Ovary (tissue), 9 donors: ENCODE data around the gene DYRK1A. TPM values are rescaled to one million over a fixed set of nuclear protein-coding genes. Genes with fewer than 3 reads are reported as not detected.

Source experiments
- DNase-seq, 5 donors: peaks; one replicate each; pipeline ENCODE4 v3.0.0-alpha.2; 2019 to 2020
- H3K27ac ChIP-seq, 2 donors: fragments of 200-600 bp; one replicate each; pipeline versions ENCODE4 v1.5.1 to v1.8.0; 2019 to 2022
- H3K27me3 ChIP-seq: fragments of 200-600 bp; one replicate; pipeline ENCODE4 v1.8.0; 2022
- H3K36me3 ChIP-seq: fragments of 200-600 bp; sonication (generic); one replicate; pipeline ENCODE4 v1.5.1; 2019
- H3K4me1 ChIP-seq: one replicate; pipeline ENCODE4 v1.8.1; 2013; ENCODE audit warnings: mild to moderate bottlenecking, moderate library complexity; ENCODE audit not compliant: insufficient read depth
- H3K4me3 ChIP-seq: fragments of 200-600 bp; sonication (generic); one replicate; pipeline ENCODE4 v1.5.1; 2017
- H3K9me3 ChIP-seq, 2 donors: fragments of 200-600 bp in 1 of 2; sonication (generic) in 1 of 2; one replicate each; pipeline versions ENCODE4 v1.5.1 to v1.8.1; 2013 to 2019; ENCODE audit warnings: mild to moderate bottlenecking in 1 of 2, moderate library complexity in 1 of 2
- EP300 ChIP-seq: sonication (generic); formaldehyde crosslinking; IDR thresholded peaks from one replicate; pipeline ENCODE4 v1.6.1; 2017; ENCODE audit warnings: antibody characterized with exemption
- POLR2A ChIP-seq: fragments of 450-650 bp; IDR thresholded peaks from one replicate; pipeline ENCODE4 v1.6.1; 2017; ENCODE audit warnings: antibody characterized with exemption, mild to moderate bottlenecking, moderate library complexity
- WGBS, 3 donors: extraction: QIAGEN DNeasy Blood & Tissue Kit in 1 of 3; methylation state at CpG; one replicate each; pipeline versions ENCODE4 v1.1.5 to v1.1.7; 2013 to 2017; 5-methylcytosine and 5-hydroxymethylcytosine counted together
- intact Hi-C, 4 donors: fragments of 100-400 bp; cut with DNase I; formaldehyde crosslinking; loops; one replicate each; pipeline versions ENCODE4 v1.11.0 to v1.15.1; 2022 to 2023
- polyA plus RNA-seq, 2 donors: library from polyadenylated mRNA; stranded (reverse); fragments of 200-250 nt in 1 of 2; fragments of 350-450 nt in 1 of 2; fragmentation: Illumina TruSeq in 1 of 2; extraction: RNeasy Lipid Tissue Mini Kit (QIAGEN cat#74804) in 1 of 2; gene quantifications; one replicate each; pipeline ENCODE4 v1.2.3, GENCODE V29; 2013 to 2014
- total RNA-seq, 7 donors: library from RNA; depleted of rRNA in 2 of 7; stranded (reverse); fragments of >200 nt in 2 of 7; fragmentation: NEBNext Ultra II Directional in 3 of 7; extraction: Animal tissue kit (Norgen Biotek cat#: 25700) in 3 of 7; gene quantifications; one replicate each; pipeline versions ENCODE4 v1.1.0 to v1.2.4, GENCODE V29; 2016 to 2023
- TF ChIP-seq, protein P1 (sequence below), 3 donors: fragments of 450-650 bp in 2 of 3; fragments of 200-600 bp in 1 of 3; IDR thresholded peaks; one replicate each; pipeline versions ENCODE4 v1.5.1 to v1.8.0; 2016 to 2022; ENCODE audit warnings: antibody characterized with exemption in 3 of 3, mild to moderate bottlenecking in 1 of 3
- donor health status: DM: no; HTN: no; CAD: no; lungs with moderate emphysema.
- donor health status: DM: no; HTN: no; CAD: no.
- donor health status: Bipolar disorder and iron deficiency.
- donor health status: DM: yes; HTN: yes; CAD: no.
- donor health status: DM: no; HTN: no; CAD: no.
- donor health status: DM: yes; HTN: yes; CAD: no.

DYRK1A gene
- total and polyA plus RNA-seq, 9 donors: 30.9 to 89.0 (median 73.9) TPM

DNA sequence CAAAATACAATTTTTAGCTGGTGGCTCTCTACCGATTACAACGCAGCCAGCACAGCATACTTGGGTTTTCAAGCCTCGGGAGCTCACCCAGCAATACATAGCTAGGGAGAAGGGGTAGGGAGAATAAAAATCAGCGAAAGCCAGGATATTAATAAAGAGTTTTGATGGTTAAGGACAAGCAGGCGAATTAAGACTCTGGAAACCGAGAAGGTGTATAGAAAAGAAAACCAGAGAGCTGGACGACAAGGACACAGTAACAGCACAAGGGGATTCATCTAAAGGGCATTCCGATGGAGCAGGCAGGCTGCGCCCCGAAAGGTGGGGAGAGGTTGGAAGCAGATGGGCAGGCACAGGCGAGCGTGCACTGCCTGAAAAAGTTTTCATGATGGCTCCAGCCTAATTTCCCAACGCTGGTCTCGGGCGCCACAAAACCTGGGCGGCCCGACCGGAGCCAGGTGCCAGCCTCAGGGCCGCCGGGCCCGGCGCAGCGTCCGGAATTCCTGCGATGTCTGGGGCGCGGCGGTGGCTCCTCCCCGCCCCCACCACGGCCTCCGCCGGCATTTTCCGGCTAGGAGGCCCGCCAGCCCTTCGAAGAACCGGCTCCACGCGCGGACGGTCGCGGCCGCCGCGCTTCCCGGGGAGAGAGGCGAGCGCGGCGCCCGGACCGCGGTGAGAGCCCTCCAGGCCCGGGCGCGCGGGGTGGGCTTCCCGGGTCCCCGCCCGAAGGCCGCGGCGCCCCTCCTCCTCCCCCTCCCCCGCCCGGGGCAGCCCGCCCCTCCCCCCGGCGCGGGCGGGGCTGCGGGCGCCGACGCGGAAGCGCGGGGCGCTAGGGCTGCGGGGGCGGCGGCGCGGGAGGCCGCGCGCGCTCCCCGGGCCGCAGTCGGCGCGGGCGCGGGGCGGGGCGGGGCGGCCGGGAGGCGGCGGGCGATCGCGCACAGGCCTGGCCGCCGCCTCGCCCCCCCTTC is 774 bp upstream of the DYRK1A start:
- no peaks in the 10 kb centered on the region for H3K27me3 ChIP-seq
- WGBS, 3 donors: 0 to 1% (median 1%) methylated on average over 28 to 104 of the region's 106 CpGs
- peak overlapping the region; percentile 99 for H3K4me3 ChIP-seq
- TF ChIP-seq, protein P1, sequence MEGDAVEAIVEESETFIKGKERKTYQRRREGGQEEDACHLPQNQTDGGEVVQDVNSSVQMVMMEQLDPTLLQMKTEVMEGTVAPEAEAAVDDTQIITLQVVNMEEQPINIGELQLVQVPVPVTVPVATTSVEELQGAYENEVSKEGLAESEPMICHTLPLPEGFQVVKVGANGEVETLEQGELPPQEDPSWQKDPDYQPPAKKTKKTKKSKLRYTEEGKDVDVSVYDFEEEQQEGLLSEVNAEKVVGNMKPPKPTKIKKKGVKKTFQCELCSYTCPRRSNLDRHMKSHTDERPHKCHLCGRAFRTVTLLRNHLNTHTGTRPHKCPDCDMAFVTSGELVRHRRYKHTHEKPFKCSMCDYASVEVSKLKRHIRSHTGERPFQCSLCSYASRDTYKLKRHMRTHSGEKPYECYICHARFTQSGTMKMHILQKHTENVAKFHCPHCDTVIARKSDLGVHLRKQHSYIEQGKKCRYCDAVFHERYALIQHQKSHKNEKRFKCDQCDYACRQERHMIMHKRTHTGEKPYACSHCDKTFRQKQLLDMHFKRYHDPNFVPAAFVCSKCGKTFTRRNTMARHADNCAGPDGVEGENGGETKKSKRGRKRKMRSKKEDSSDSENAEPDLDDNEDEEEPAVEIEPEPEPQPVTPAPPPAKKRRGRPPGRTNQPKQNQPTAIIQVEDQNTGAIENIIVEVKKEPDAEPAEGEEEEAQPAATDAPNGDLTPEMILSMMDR (IDR thresholded peaks at IDR 0.05): no peak
- peak; percentile 66 for TF ChIP-seq POLR2A
- no peak for TF ChIP-seq EP300
- intact Hi-C loops: loop anchor here in 2 of 4 donors (2.0 to 5.0 kb wide), 4 partner anchors 99 to 293 kb away; partner anchors contain the start of genes PIGP (in 2 of the 2), TTC3 (in 2 of the 2) and VPS26C (in 2 of the 2)
- H3K4me1 ChIP-seq: no peaks in the 10 kb centered on the region
- H3K36me3 ChIP-seq: no peaks in the 10 kb centered on the region
- no peaks in the 10 kb centered on the region for H3K9me3 ChIP-seq
- peak; percentile 67 to 84 (median 78) for DNase-seq
- H3K27ac ChIP-seq: peak overlapping the region; percentile 99 to 100

DNA sequence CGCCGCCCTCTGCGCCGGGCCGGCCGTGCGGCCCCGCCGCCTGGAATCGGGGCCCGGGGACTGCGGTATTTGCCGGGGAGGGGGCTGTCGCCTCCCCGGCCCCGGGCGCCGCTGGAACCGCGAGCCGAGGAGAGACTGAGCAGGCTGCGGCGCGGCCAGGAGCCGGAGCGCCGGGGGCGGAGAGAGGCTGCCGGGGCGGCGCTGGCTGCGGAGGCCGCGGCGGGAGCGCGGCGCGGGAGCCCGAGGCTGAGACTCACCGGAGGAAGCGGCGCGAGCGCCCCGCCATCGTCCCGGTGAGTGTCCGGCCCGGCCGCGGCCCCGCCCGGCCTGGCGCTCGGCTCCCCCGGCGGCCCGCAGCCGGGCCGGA is 746 bp downstream of the DYRK1A start:
- H3K4me1 ChIP-seq: peaks cover 2% of the 10 kb centered on the region
- intact Hi-C loops: loop anchor here in 2 of 4 donors (2.0 to 5.0 kb wide), 4 partner anchors 101 to 295 kb away; partner anchors contain the start of genes PIGP (in 2 of the 2), TTC3 (in 2 of the 2) and VPS26C (in 1 of the 2)
- peak overlapping the region; percentile 99 to 100 for H3K27ac ChIP-seq
- no peaks in the 10 kb centered on the region for H3K9me3 ChIP-seq
- WGBS, 3 donors: 0 to 2% (median 1%) methylated on average over 36 to 61 of the region's 61 CpGs
- TF ChIP-seq, protein P1 (IDR thresholded peaks at IDR 0.05): no peak
- no peak for TF ChIP-seq POLR2A
- TF ChIP-seq EP300: no peak
- no peaks in the 10 kb centered on the region for H3K36me3 ChIP-seq
- peak overlapping the region; percentile 99 for H3K4me3 ChIP-seq
- no peaks in the 10 kb centered on the region for H3K27me3 ChIP-seq
- no peak for DNase-seq

DNA sequence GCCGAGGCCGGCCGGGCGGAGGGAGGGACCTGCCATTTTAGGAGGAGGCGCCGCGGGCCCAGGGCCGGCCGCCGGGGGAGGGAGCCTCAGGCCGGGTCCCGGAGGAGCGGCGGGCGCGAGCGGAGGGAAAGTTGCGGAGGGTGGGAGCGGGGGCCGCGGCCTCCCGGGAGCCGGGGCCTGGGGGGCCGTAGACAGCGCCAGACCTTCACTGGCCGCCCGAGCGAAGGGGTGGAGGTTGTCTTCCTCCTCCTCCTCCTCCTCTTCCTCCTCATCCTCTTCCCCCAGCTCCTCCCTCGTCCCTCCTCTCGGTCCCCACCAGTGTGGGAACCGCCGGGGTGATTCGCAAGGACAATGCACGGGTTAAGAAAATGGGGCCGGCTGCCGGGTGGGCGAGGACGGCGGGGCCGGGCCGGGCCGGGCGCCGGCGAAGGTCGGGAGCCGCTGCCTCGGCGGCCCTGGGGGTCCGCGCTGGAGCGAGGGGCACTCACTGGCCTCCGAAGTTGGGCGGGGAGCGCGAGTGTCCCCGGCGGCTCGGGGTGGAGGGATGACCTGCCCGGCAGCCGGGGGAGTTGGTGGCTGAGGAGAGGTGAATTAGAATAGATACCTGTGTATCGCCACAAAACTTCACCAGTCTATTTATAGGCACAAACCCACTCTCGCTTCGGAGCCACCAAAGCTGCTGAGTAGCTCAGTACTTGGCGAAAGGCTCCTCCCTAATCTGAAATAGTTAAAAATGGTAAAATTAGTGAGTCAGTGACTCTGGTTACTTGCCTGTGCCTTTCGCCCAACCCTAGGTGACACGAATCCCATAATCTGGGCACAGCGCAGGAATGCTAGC is 1.3 kb downstream of the DYRK1A start:
- Histone ChIP-seq H3K36me3 (no peaks in the 10 kb centered on the region), H3K27ac (peak overlapping the region; percentile 99 to 100), H3K4me1 (peaks cover 4% of the 10 kb centered on the region), H3K27me3 (no peaks in the 10 kb centered on the region), H3K9me3 (no peaks in the 10 kb centered on the region), H3K4me3 (peak overlapping the region; percentile 99)
- 0 to 1% (median 0%) methylated on average over 59 to 67 of the region's 68 CpGs for WGBS, 3 donors
- TF ChIP-seq EP300 (no peak), POLR2A (no peak)
- TF ChIP-seq, protein P1 (IDR thresholded peaks at IDR 0.05): no peak
- peak; percentile 33 to 70 (median 54) for DNase-seq
- intact Hi-C loops: loop anchor here in 2 of 4 donors (2.0 to 5.0 kb wide), 4 partner anchors 101 to 296 kb away; partner anchors contain the start of genes PIGP (in 2 of the 2), TTC3 (in 2 of the 2) and VPS26C (in 1 of the 2)
